Measurements from ENCODE around the gene HS2ST1. TPM values are rescaled to one million over a fixed set of nuclear protein-coding genes. Genes with fewer than 3 reads are reported as not detected.
"Not testable (repeated sequence)": the region's sequence is repeated elsewhere in the genome, so short reads cannot be mapped to it uniquely, and the experiment has no call there.

HS2ST1 gene
- total RNA-seq, 2 experiments from 2014 or later, result 16.8 to 21.6 TPM

- TF ChIP-seq CTCF (IDR thresholded peaks at IDR 0.05), result no peak
- intact Hi-C loops (cut with micrococcal nuclease), result no loop called here
- Mint-ChIP-seq H3K9me3 (no peaks in the 10 kb centered on the region), H3K36me3 (ENCODE audit: low read depth) (no peaks in the 10 kb centered on the region), H3K4me1 (ENCODE audit: low read depth) (no peaks in the 10 kb centered on the region), H3K4me3 (no peak overlapping the region), H3K27me3 (no peaks in the 10 kb centered on the region), H3K27ac (no peak overlapping the region)
- ChIA-PET CTCF (interaction anchor here (0.9 kb wide), 1 partner anchor 138 kb away, joined by 3 read pairs; no protein-coding TSS in a partner anchor), POLR2A (interaction anchor here (0.6 to 1.1 kb wide), 2 partner anchors 10 to 159 kb away, joined by 3 to 4 read pairs; no protein-coding TSS in a partner anchor)
- ATAC-seq (peak; percentile 34), DNase-seq (no peak)
Measured at GRCh38 chr1:86971778-86972177, 57.3 kb downstream of the HS2ST1 start.

- no peaks in the 10 kb centered on the region for H3K9me3 Mint-ChIP-seq
- TF ChIP-seq CTCF (IDR thresholded peaks at IDR 0.05), result no peak
- ATAC-seq (no peak), DNase-seq (no peak)
- no peaks in the 10 kb centered on the region for H3K27me3 Mint-ChIP-seq
- intact Hi-C loops (cut with micrococcal nuclease), result no loop called here
- no peak overlapping the region for H3K27ac Mint-ChIP-seq
- CTCF ChIA-PET, result no interaction called here
- no peaks in the 10 kb centered on the region for H3K4me1 Mint-ChIP-seq (ENCODE audit: low read depth)
- no peaks in the 10 kb centered on the region for H3K36me3 Mint-ChIP-seq (ENCODE audit: low read depth)
- POLR2A ChIA-PET, result no interaction called here
- H3K4me3 Mint-ChIP-seq, result no peak overlapping the region
Measured at GRCh38 chr1:86972262-86972661, 57.8 kb downstream of the HS2ST1 start.

GRCh38 chr1:86975993-86976550, 61.6 kb downstream of the HS2ST1 start:
- no peak for ATAC-seq
- no peak for DNase-seq
- ChIA-PET CTCF (interaction anchor here (0.8 to 1.6 kb wide), 4 partner anchors 10 to 188 kb away, joined by 3 to 4 read pairs (median 4); no protein-coding TSS in a partner anchor), POLR2A (no interaction called here)
- Mint-ChIP-seq H3K4me1 (ENCODE audit: low read depth) (no peaks in the 10 kb centered on the region), H3K27me3 (no peaks in the 10 kb centered on the region), H3K4me3 (no peak overlapping the region), H3K9me3 (no peaks in the 10 kb centered on the region), H3K36me3 (ENCODE audit: low read depth) (peaks cover 2% of the 10 kb centered on the region), H3K27ac (no peak overlapping the region)
- intact Hi-C loops (cut with micrococcal nuclease), result no loop called here
- no peak for TF ChIP-seq CTCF (IDR thresholded peaks at IDR 0.05)

- Mint-ChIP-seq H3K4me3 (no peak overlapping the region), H3K4me1 (ENCODE audit: low read depth) (no peaks in the 10 kb centered on the region), H3K27me3 (no peaks in the 10 kb centered on the region), H3K27ac (no peak overlapping the region), H3K36me3 (ENCODE audit: low read depth) (peaks cover 2% of the 10 kb centered on the region), H3K9me3 (no peaks in the 10 kb centered on the region)
- no peak for DNase-seq
- intact Hi-C loops (cut with micrococcal nuclease), result no loop called here
- POLR2A ChIA-PET, result no interaction called here
- CTCF ChIA-PET, result interaction anchor here (0.8 to 0.9 kb wide), 2 partner anchors 21 to 188 kb away, joined by 3 read pairs; no protein-coding TSS in a partner anchor
- no peak for ATAC-seq
- no peak for TF ChIP-seq CTCF (IDR thresholded peaks at IDR 0.05)
Measured at GRCh38 chr1:86976664-86977063, 62.2 kb downstream of the HS2ST1 start.

GRCh38 chr1:86981482-86982213, 67.2 kb downstream of the HS2ST1 start:
- Mint-ChIP-seq H3K4me1 (ENCODE audit: low read depth) (no peaks in the 10 kb centered on the region), H3K36me3 (ENCODE audit: low read depth) (peaks cover 4% of the 10 kb centered on the region), H3K9me3 (no peaks in the 10 kb centered on the region), H3K27ac (no peak overlapping the region), H3K4me3 (no peak overlapping the region), H3K27me3 (no peaks in the 10 kb centered on the region)
- DNase-seq (no peak), ATAC-seq (no peak)
- no peak for TF ChIP-seq CTCF (IDR thresholded peaks at IDR 0.05)
- CTCF ChIA-PET, result interaction anchor here (0.9 kb wide), 1 partner anchor 17 kb away, joined by 3 read pairs; no protein-coding TSS in a partner anchor
- POLR2A ChIA-PET, result interaction anchor here (1.0 kb wide), 1 partner anchor 10 kb away, joined by 4 read pairs; no protein-coding TSS in a partner anchor
- intact Hi-C loops (cut with micrococcal nuclease), result no loop called here

GRCh38 chr1:86983677-86984076, 69.2 kb downstream of the HS2ST1 start:
- POLR2A ChIA-PET, result not testable (repeated sequence)

More at GRCh38 chr1:86983677-86984076, 69.2 kb downstream of the HS2ST1 start:
- H3K36me3 Mint-ChIP-seq (ENCODE audit: low read depth); ATAC-seq; H3K4me3 Mint-ChIP-seq; DNase-seq; H3K27ac Mint-ChIP-seq; H3K4me1 Mint-ChIP-seq (ENCODE audit: low read depth); intact Hi-C loops (cut with micrococcal nuclease); H3K9me3 Mint-ChIP-seq; H3K27me3 Mint-ChIP-seq: not testable (repeated sequence)
- CTCF ChIA-PET, result interaction anchor here (0.9 kb wide), 1 partner anchor 12 kb away, joined by 3 read pairs; no protein-coding TSS in a partner anchor
